NCI-H1417 treated with DMSO at 0.1 percent for 48 hours (cell line): ENCODE results near the gene CDC6.

Source experiments
- DNase-seq: peaks from one replicate; lab custom pipeline; 2025; lab: John Stamatoyannopoulos, UW

Gene CDC6

DNA sequence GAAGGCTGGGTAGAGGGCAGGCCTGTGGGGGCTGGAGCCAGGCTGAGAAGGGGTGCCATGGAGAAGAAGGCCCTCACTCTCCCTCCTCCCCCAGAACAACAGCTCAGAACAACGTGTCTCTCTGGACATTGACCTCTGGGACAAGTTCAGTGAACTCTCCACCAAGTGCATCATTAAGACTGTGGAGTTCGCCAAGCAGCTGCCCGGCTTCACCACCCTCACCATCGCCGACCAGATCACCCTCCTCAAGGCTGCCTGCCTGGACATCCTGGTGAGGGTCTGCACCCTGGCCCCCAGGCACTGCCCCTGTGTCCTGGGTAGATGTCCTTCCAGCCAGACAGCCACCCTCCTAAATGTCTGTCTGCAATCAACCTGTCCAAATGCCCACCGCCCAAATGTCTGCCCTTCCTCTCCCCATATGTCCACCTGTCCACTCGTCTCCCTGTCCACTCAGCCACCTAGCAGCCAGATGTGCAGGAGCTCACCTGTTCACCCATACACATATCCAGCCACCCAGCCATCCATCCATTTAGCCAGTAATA is 64.6 kb downstream of the CDC6 start:
- DNase-seq: no peak

DNA sequence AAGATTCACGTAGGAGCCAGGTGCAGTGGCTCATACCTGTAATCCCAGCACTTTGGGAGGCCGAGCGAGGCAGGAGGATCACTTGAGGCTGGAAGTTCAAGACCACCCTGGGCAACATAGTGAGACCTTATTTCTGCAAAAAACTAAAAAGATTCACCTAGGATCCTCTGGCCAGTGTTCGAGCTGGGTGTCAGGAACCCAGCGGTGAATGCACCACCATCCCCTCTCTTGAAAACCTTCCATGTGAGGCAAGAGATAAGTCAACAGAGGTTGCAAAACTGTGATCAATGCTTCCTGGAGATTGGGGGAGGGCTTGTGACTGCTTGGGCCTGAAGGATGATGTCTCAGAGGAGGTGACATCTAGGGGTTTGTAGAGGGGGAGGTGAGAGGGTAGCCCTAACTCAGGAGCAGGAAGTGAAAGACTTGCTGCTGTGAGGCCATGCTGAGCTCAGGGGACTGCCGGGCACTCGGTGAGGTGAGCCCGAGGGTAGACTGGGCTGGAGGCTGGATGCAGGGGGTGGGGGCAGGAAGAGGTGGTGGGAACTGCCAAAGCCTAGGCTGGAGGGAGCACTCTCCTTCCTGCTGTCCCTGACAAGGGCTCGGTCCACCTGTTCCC is 65.2 kb downstream of the CDC6 start:
- no peak for DNase-seq
